GM21423 (cell line): ENCODE data around the gene GRAP2.

ENCODE experiments used
- ATAC-seq: cut with Tn5 transposase; IDR thresholded peaks from one replicate; pipeline ENCODE4 v1.9.1; 2021; ENCODE audit warnings: mild to moderate bottlenecking, moderate library complexity; ENCODE audit not compliant: unreplicated experiment

Gene GRAP2

DNA sequence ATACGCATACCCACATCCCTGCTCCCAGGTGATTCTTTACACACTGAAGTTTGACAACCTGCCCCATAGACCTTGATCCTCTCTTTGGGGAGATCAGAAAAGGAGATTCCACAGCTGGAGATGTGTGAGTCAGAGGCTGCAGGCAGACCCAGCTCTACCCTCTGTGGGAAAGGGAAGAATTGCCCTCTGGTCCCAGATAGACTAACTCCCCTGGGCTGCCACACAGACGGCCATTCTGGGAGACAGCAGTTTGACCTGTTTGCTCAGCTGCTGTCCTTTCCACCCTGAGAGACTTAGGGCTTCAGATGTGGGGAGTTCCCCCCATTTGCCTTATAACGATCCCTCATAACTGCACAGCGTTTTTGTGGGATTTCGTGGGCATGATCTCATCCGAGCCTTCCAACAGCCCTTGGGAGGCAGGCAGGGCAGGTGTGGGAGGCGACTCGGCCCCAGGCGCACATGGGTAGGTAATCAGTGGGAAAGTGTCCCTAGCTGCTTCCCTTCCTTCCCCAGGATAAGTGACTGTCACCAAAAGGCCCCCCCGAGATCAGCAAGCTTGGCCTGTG lies 107.9 kb downstream of the GRAP2 start:
- no peak for ATAC-seq

DNA sequence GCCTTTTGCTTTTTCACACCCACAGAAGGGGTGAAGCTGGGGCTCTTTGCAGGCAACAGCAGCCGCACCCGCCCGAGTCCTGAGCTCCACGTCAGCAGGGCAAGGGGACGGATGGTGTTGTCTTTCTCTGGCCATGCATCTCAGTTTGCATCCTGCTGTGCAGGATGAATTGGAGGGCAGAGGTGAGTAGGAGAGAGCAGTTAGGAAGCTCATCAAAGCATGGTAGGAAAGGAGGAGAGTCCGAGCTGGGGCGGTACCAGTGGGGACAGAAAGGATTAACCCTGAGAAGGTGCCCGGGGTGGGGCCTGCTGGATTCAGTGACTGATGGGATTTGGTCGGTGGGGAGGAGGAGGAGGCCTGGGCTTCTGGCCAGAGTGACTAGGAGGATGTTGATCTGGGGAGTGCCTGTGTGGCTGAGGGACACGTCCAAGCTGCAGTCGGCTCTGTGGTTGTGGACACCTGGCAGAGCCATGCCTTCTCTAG lies 108.4 kb downstream of the GRAP2 start:
- no peak for ATAC-seq

DNA sequence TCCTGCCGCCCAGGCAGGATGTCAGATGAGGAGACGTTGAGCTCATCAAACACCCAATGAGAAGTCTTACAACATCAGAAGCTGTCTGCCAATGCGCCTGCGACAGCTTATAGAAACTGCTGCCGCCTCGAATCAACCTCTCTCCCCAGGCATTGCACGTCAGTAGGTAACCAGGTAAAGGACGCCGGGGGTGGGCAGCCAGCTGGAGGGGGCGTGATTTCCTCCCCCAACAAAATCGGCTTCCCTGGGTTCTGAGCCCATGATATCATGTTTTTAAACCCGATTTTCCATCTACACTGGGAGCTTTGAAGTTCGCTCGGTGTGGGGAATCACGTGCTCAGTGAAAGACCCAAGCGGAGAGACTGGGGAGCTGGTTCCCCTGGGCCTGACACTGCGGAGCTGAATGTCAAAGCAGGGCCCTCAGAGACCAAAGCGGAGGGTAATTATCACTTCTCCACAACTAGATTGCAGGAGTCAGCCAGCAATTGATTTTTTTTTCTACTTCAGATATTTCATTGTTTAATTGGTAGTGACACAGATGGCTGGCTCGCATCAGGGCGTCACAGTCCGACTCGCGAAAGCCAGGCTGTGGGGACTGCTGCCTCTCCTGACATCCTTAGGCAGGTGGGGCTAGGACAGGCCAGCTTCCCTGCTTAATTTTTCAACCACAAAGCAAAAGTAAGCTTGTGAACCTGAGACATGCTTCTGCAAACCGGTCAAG lies 109.2 kb downstream of the GRAP2 start:
- no peak for ATAC-seq

DNA sequence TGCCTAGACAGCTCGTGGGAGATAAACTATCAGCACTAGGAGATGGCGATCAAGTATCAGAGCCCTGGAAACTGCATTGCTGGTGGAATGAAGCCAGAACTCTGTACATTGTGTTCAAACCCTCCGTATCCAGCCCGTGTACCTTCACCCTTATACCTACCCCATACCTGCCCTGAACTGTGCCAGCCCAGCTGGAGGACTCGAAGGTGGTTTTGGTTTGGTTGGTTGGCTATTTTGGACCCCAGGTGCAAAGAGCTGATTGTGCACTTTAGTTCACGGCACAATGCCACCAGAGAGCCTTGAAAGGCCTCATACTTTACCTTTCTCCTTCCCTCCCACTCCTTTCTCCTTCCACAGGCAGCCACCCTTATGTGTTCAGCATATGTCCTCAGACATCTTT lies 109.9 kb downstream of the GRAP2 start:
- ATAC-seq = no peak

DNA sequence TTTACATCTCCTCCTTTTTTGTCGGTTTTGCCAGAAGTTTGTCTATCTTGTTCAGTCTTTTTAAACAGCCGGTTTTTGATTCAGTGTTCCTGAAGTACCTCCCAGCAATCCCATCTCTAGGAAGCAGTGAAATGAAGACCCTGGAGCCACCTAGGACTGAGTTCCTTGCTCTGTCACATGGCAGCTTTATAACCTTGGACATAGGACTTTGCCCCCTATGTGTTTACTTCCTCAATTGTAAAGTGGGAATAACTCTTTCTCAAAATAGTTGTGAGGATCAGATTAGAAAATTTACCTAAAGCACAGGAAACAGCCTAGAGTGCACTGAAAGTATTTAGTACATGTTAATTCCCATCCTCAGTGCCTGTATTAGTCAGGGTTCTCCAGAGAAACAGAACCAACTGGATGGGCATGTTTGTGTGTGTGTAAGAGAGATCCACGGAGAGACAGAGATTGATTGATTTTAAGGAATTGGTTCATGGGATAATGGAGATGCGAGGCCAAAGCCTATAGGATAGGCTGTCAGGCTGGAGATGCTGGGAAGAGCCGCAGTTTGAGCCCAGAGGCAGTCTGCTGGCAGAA lies 113.9 kb downstream of the GRAP2 start:
- ATAC-seq = no peak

DNA sequence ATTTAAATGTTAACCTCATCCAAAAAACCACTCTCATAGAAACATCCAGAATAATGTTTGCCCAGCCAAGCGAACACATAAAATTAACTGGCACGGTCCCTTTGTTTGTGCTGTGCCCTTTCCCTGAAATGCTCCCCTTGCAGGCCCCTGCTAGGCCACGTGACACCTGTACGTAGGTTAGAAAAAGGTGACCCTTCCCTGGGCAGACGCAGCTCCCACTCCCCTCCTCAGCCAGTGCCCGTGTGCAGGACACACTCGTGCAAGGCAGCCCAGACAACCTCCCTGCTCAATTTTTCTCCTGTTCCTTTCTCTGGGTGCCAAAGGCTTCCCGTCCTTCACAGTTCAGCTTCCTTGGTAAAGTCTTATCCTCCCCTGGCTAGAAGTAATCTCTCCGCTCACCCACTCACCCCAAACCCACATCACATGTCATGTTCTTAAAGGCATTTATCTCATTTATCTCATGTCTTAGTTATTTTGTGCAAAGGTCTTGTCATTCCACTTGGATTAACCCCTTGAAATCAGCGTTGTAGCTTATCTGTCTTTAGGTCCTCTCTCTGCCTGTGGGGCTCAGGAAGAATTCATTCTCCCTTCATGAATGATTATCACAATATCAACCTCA lies 114.6 kb downstream of the GRAP2 start:
- ATAC-seq = no peak

DNA sequence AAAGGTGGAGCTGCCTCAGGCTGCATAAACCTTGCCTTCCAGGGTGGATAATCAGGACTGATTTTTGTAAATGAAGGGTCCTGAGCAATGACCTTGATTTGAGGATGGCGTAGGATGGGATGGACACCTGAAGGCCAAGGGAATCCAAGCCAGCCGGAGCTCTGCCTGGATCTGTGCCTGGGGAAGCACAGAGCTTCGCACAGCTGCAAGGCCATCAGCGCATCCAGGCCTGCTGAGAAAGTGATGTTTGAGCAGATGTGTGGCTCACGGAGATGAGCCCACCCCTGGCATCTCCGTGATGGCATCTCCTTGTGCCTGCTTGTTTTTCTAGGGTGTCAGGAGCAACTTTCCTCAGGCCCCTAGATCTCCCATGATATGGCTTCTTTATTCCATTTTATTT lies 117.2 kb downstream of the GRAP2 start:
- no peak for ATAC-seq

DNA sequence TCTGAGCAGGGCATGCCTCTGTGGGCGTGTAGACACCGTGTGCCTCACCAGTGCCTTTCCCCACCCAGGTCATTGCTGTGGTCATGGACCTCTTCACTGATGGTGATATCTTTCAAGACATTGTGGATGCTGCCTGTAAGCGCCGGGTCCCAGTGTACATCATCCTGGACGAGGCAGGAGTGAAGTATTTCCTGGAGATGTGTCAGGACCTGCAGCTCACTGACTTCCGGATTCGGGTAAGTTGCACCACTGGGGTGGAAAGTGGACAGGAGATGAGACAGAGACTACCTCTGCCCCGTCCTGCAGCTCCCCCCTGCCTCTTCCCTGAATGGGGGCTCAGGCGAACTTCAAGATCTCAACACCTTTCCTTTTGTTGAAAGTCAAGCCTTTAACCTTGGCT lies 118.2 kb downstream of the GRAP2 start:
- ATAC-seq = no peak

DNA sequence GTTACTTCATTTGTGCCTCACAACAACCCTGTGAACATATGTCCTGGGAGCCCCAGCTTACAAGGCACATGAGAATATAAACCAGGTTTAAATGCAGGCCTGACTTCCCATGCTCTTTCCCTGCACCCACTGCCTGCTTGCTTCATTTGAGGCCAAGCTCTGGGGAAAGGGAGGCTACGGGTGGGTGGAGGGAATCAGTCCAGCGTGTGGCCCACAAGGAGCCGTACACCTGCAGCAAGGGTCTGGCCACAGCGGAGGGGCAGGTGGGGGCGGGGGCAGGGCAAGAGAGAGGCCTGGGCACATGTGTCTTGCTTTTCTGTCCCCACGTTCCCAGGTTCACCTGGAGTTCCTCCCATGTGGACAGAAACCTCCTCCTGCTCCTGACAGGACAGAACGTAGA lies 120.1 kb downstream of the GRAP2 start:
- ATAC-seq = no peak

DNA sequence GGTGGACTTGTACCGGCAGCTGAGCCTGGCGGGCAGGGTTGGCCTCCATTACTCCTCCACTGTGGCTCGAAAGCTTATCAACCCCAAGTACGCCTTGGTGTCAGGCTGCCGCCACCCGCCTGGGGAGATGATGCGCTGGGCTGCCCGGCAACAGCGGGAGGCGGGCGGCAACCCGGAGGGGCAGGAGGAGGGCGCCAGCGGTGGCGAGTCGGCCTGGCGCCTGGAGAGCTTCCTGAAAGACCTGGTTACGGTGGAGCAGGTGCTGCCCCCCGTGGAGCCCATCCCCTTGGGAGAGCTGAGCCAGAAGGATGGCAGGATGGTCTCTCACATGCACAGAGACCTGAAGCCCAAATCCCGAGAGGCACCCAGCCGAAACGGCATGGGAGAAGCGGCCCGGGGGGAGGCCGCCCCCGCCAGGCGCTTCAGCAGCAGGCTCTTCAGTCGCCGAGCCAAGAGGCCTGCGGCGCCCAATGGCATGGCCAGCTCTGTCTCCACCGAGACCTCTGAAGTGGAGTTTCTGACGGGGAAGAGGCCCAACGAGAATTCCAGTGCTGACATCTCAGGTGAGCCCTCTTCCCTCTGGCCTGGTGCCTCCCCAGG lies 120.6 kb downstream of the GRAP2 start:
- no peak for ATAC-seq

DNA sequence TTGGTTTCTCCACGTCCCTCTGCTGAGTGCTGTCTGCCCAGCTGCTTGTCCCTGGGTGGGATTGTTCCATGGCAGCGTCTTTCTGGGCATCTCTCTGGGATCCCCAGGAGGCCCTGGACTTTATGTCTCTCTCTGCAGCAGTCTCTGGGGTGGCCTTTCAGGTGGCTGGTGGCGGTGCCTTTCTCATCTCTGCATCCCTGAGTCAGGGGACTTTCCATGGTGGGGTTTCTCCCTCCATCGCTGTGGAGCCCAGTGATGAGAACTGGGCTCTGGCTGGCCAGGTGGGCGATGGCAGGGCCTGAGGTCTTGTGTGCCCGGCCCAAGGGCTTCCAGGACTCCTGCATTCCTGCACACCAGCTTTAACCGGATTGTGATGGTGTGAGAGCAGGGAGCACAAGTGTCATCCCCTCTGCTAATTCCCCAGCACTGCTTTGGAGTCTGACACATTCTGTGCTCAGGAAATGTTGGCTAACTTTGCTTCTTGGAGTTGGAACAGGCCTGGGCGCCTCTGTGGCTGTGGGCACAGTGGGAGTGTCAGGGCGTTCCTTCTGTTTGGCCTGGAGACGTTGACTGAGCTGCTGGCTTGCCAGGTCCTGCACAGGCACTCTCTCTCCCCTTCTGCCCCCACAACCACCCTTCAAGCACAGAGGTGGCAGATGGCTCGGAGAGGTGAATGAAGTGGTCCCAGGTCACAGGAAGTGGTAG lies 121.8 kb downstream of the GRAP2 start:
- ATAC-seq = no peak
